HepG2 (cell line): ENCODE results near the gene TNFSF13. TPM values are rescaled to one million over a fixed set of nuclear protein-coding genes. Genes with fewer than 3 reads are reported as not detected.
A peak's percentile ranks its signal among the peaks of the same experiment; 100 is the strongest.

Source experiments
- GABPA ChIP-seq, 2 experiments: IDR thresholded peaks; 2 replicates each; pipeline ENCODE4 v1.6.1; 2011 to 2016; ENCODE audit warnings: low read depth in 2 of 2, low read length in 1 of 2, missing biosample characterization in 1 of 2, missing genetic modification characterization in 1 of 2
- KLF12 ChIP-seq: sonication (generic); formaldehyde crosslinking; IDR thresholded peaks from 2 replicates; pipeline ENCODE4 v1.4.0; 2020; ENCODE audit warnings: missing genetic modification reagents, borderline replicate concordance
- MED8 ChIP-seq: sonication (generic); formaldehyde crosslinking; IDR thresholded peaks from 2 replicates; pipeline ENCODE4 v1.8.1; 2023; ENCODE audit warnings: mild to moderate bottlenecking, missing genetic modification reagents; ENCODE audit not compliant: insufficient replicate concordance
- MTA3 ChIP-seq: sonication (generic); formaldehyde crosslinking; IDR thresholded peaks from 2 replicates; pipeline ENCODE4 v1.4.0; 2020; ENCODE audit warnings: missing genetic modification reagents
- NFATC3 ChIP-seq: sonication (generic); formaldehyde crosslinking; IDR thresholded peaks from 2 replicates; pipeline ENCODE4 v1.5.1; 2020; ENCODE audit warnings: mild to moderate bottlenecking, missing genetic modification reagents
- SOX13 ChIP-seq, 3 experiments: fragments of 450-650 bp in 1 of 3; sonication (generic) in 1 of 3; formaldehyde crosslinking in 1 of 3; IDR thresholded peaks in 2 of 3; conservative IDR thresholded peaks in 1 of 3; 2 replicates each; pipeline versions ENCODE4 v1.5.0 to v1.6.1; 2016 to 2020; ENCODE audit warnings: antibody characterized with exemption in 1 of 3, mild to moderate bottlenecking in 1 of 3, missing compliant biosample characterization in 1 of 3, missing genetic modification reagents in 1 of 3, moderate library complexity in 1 of 3
- ZBTB20 ChIP-seq: sonication (generic); formaldehyde crosslinking; IDR thresholded peaks from 2 replicates; pipeline ENCODE4 v1.8.1; 2023; ENCODE audit warnings: missing genetic modification reagents, low read depth, mild to moderate bottlenecking, borderline replicate concordance
- ZNF20 ChIP-seq: sonication (generic); formaldehyde crosslinking; IDR thresholded peaks from 2 replicates; pipeline ENCODE4 v1.4.0; 2020; ENCODE audit warnings: mild to moderate bottlenecking, moderate library complexity, missing genetic modification reagents
- ZNF546 ChIP-seq: sonication (generic); formaldehyde crosslinking; conservative IDR thresholded peaks from 2 replicates; pipeline ENCODE4 v1.8.1; 2023; ENCODE audit warnings: mild to moderate bottlenecking, missing genetic modification reagents
- ZNF598 ChIP-seq: sonication (generic); formaldehyde crosslinking; IDR thresholded peaks from 2 replicates; pipeline ENCODE4 v1.5.1; 2020; ENCODE audit warnings: mild to moderate bottlenecking, missing genetic modification reagents, borderline replicate concordance
- polyA plus RNA-seq, 8 experiments: library from polyadenylated mRNA; depleted of rRNA in 3 of 8; stranded (reverse) in 7 of 8; unstranded in 1 of 8; fragments of >200 nt; fragmentation: Illumina TruSeq in 4 of 8; extraction: Trizol in 4 of 8; gene quantifications; 2 replicates each; pipeline versions ENCODE4 v1.2.1 to v1.2.3, GENCODE V29; 2011 to 2016; ENCODE audit warnings: low read depth in 4 of 8, missing spikeins in 1 of 8, mixed read lengths in 1 of 8; ENCODE audit not compliant: insufficient read depth in 1 of 8
- total RNA-seq, 5 experiments: library from RNA; depleted of rRNA; stranded (reverse); fragments of >200 nt; fragmentation: Illumina TruSeq; extraction: Trizol; gene quantifications; 2 replicates each; pipeline ENCODE4 v1.2.3, GENCODE V29; 2016; ENCODE audit warnings: low read depth in 1 of 5
- TF ChIP-seq, protein P1 (sequence below): sonication (generic); formaldehyde crosslinking; conservative IDR thresholded peaks from 2 replicates; pipeline ENCODE4 v1.8.0; 2022; ENCODE audit warnings: mild to moderate bottlenecking, moderate library complexity, missing genetic modification reagents
- TF ChIP-seq, protein P2 (sequence below): sonication (generic); formaldehyde crosslinking; IDR thresholded peaks from 2 replicates; pipeline ENCODE4 v1.4.0; 2020; ENCODE audit warnings: missing genetic modification reagents, borderline replicate concordance
- TF ChIP-seq, protein P3 (sequence below): sonication (generic); formaldehyde crosslinking; IDR thresholded peaks from 2 replicates; pipeline ENCODE4 v1.4.0; 2020; ENCODE audit warnings: mild to moderate bottlenecking, missing genetic modification reagents, borderline replicate concordance
- TF ChIP-seq, protein P4 (sequence below): sonication (generic); formaldehyde crosslinking; IDR thresholded peaks from 2 replicates; pipeline ENCODE4 v1.4.0; 2020; ENCODE audit warnings: missing genetic modification reagents

The TNFSF13 gene
- total and polyA plus RNA-seq, 2 of the 13 experiments (the other 11 are each of a cell fraction or from before 2014, with no cell fraction given) = 2.5 to 3.3 TPM

DNA sequence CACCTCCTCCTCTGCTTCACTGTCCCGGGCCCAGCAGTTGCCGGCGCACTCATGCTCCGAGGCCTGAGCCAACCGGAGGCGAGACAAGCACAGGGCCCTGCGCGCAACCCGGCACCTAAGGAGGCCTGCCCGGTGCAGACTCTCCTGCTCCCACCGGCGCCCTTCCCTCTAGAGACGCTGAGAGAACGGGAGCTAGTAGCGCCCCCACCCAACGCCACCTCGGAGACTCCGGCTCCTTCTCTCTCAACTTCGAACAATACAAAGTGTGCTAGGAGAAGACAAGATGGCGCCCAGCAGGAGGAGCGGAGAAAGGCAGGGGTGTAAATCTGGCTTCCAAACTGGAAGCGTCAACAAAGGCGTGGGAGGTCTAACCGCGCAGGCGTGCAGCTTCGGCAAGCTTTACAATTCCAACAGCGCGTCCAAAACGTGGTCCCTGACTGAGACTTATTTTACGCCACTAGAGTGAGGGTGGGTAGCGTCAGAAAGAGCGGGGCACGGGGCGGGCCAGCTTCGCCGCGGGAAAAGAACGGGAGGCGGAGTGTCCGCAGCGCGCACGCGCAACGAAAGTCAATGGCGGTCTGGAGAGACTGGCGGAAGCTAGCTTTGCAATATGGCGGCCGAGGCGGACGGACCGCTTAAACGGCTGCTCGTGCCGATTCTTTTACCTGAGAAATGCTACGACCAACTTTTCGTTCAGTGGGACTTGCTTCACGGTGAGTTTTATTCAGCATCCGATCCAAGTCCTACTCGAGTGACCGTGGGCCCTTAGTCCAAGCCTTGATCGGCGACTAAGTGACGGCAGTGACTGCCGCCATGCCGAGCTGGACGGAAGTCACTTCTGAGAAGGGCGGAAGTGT is 24.9 kb downstream of the TNFSF13 start, which contains the start of gene MPDU1 (continued):
- TF ChIP-seq, protein P1, sequence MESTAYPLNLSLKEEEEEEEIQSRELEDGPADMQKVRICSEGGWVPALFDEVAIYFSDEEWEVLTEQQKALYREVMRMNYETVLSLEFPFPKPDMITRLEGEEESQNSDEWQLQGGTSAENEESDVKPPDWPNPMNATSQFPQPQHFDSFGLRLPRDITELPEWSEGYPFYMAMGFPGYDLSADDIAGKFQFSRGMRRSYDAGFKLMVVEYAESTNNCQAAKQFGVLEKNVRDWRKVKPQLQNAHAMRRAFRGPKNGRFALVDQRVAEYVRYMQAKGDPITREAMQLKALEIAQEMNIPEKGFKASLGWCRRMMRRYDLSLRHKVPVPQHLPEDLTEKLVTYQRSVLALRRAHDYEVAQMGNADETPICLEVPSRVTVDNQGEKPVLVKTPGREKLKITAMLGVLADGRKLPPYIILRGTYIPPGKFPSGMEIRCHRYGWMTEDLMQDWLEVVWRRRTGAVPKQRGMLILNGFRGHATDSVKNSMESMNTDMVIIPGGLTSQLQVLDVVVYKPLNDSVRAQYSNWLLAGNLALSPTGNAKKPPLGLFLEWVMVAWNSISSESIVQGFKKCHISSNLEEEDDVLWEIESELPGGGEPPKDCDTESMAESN = peak; percentile 76
- no peak for TF ChIP-seq SOX13 (IDR thresholded peaks at IDR 0.05)
- 0 out of 4 replicates have a peak, but pooled peaks of 1 of the 2 experiments have one; percentile 37 for TF ChIP-seq SOX13 (CRISPR knock-in tag; conservative IDR thresholded peaks at IDR 0.05 in 1 of 2, IDR thresholded peaks at IDR 0.05 in 1 of 2)
- peak; percentile 55; the same call in 1 of the 2 replicates for TF ChIP-seq NFATC3 (CRISPR knock-in tag)
- TF ChIP-seq, protein P2, sequence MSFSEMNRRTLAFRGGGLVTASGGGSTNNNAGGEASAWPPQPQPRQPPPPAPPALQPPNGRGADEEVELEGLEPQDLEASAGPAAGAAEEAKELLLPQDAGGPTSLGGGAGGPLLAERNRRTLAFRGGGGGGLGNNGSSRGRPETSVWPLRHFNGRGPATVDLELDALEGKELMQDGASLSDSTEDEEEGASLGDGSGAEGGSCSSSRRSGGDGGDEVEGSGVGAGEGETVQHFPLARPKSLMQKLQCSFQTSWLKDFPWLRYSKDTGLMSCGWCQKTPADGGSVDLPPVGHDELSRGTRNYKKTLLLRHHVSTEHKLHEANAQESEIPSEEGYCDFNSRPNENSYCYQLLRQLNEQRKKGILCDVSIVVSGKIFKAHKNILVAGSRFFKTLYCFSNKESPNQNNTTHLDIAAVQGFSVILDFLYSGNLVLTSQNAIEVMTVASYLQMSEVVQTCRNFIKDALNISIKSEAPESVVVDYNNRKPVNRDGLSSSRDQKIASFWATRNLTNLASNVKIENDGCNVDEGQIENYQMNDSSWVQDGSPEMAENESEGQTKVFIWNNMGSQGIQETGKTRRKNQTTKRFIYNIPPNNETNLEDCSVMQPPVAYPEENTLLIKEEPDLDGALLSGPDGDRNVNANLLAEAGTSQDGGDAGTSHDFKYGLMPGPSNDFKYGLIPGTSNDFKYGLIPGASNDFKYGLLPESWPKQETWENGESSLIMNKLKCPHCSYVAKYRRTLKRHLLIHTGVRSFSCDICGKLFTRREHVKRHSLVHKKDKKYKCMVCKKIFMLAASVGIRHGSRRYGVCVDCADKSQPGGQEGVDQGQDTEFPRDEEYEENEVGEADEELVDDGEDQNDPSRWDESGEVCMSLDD (CRISPR knock-in tag) = no peak
- peak; percentile 91; the same call in 1 of the 2 replicates for TF ChIP-seq ZNF598
- TF ChIP-seq, protein P3, sequence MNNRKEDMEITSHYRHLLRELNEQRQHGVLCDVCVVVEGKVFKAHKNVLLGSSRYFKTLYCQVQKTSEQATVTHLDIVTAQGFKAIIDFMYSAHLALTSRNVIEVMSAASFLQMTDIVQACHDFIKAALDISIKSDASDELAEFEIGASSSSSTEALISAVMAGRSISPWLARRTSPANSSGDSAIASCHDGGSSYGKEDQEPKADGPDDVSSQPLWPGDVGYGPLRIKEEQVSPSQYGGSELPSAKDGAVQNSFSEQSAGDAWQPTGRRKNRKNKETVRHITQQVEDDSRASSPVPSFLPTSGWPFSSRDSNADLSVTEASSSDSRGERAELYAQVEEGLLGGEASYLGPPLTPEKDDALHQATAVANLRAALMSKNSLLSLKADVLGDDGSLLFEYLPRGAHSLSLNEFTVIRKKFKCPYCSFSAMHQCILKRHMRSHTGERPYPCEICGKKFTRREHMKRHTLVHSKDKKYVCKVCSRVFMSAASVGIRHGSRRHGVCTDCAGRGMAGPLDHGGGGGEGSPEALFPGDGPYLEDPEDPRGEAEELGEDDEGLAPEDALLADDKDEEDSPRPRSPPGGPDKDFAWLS (CRISPR knock-in tag) = no peak
- TF ChIP-seq GABPA (IDR thresholded peaks at IDR 0.05; ENCODE audit: low read depth, low read length) = peak; percentile 77
- TF ChIP-seq GABPA (CRISPR knock-in tag; IDR thresholded peaks at IDR 0.05; ENCODE audit: low read depth) = peak; percentile 97
- TF ChIP-seq ZBTB20 = no peak
- peak; percentile 94; the same call in 1 of the 2 replicates for TF ChIP-seq KLF12
- no peak for TF ChIP-seq ZNF20 (CRISPR knock-in tag)
- TF ChIP-seq, protein P4, sequence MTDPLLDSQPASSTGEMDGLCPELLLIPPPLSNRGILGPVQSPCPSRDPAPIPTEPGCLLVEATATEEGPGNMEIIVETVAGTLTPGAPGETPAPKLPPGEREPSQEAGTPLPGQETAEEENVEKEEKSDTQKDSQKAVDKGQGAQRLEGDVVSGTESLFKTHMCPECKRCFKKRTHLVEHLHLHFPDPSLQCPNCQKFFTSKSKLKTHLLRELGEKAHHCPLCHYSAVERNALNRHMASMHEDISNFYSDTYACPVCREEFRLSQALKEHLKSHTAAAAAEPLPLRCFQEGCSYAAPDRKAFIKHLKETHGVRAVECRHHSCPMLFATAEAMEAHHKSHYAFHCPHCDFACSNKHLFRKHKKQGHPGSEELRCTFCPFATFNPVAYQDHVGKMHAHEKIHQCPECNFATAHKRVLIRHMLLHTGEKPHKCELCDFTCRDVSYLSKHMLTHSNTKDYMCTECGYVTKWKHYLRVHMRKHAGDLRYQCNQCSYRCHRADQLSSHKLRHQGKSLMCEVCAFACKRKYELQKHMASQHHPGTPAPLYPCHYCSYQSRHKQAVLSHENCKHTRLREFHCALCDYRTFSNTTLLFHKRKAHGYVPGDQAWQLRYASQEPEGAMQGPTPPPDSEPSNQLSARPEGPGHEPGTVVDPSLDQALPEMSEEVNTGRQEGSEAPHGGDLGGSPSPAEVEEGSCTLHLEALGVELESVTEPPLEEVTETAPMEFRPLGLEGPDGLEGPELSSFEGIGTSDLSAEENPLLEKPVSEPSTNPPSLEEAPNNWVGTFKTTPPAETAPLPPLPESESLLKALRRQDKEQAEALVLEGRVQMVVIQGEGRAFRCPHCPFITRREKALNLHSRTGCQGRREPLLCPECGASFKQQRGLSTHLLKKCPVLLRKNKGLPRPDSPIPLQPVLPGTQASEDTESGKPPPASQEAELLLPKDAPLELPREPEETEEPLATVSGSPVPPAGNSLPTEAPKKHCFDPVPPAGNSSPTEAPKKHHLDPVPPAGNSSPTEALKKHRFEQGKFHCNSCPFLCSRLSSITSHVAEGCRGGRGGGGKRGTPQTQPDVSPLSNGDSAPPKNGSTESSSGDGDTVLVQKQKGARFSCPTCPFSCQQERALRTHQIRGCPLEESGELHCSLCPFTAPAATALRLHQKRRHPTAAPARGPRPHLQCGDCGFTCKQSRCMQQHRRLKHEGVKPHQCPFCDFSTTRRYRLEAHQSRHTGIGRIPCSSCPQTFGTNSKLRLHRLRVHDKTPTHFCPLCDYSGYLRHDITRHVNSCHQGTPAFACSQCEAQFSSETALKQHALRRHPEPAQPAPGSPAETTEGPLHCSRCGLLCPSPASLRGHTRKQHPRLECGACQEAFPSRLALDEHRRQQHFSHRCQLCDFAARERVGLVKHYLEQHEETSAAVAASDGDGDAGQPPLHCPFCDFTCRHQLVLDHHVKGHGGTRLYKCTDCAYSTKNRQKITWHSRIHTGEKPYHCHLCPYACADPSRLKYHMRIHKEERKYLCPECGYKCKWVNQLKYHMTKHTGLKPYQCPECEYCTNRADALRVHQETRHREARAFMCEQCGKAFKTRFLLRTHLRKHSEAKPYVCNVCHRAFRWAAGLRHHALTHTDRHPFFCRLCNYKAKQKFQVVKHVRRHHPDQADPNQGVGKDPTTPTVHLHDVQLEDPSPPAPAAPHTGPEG = peak; percentile 91
- no peak for TF ChIP-seq MTA3
- TF ChIP-seq MED8 (CRISPR knock-in tag) = peak; percentile 36
- no peak; the same call in 1 of the 2 replicates for TF ChIP-seq ZNF546 (CRISPR knock-in tag)
